Cardiac muscle cell (in vitro differentiated cells and primary cell): ENCODE data around the gene TMEM187. TPM values are rescaled to one million over a fixed set of nuclear protein-coding genes. Genes with fewer than 3 reads are reported as not detected.

Experiments used
- DNase-seq, 2 donors: peaks; one replicate each; pipeline versions ENCODE4 v3.0.0 to v3.0.0-alpha.2; 2010 to 2017; ENCODE audit warnings: low read depth in 1 of 2, low spot score in 1 of 2
- H3K27ac ChIP-seq: fragments of 200-600 bp; sonication (generic); 2 replicates; pipeline ENCODE4 v1.5.1; 2016
- H3K27me3 ChIP-seq: fragments of 200-600 bp; sonication (generic); 2 replicates; pipeline ENCODE4 v1.6.0; 2016; ENCODE audit warnings: control low read depth
- H3K36me3 ChIP-seq: fragments of 200-600 bp; sonication (generic); 2 replicates; pipeline ENCODE4 v1.5.1; 2016; ENCODE audit warnings: control low read depth
- H3K4me1 ChIP-seq: fragments of 200-600 bp; sonication (generic); 2 replicates; pipeline ENCODE4 v1.8.1; 2017; ENCODE audit warnings: low read depth, mild to moderate bottlenecking, mixed run types
- H3K4me3 ChIP-seq: fragments of 200-600 bp; sonication (generic); 2 replicates; pipeline ENCODE4 v1.5.1; 2016; ENCODE audit warnings: mild to moderate bottlenecking
- H3K9me3 ChIP-seq: fragments of 200-600 bp; sonication (generic); 2 replicates; pipeline ENCODE4 v1.5.1; 2017; ENCODE audit warnings: low read depth, mild to moderate bottlenecking, control low read depth
- polyA plus RNA-seq: library from polyadenylated mRNA; unstranded; fragments of >200 nt; fragmentation: Nextera tagmentation; extraction: Ambion mirVana; gene quantifications from 2 replicates; pipeline ENCODE4 v1.2.1, GENCODE V29; 2016
- total RNA-seq: library from RNA; depleted of rRNA; stranded (reverse); fragments of >200 nt; gene quantifications from 2 replicates; pipeline ENCODE4 v1.2.3, GENCODE V29; 2016
- TF ChIP-seq, protein P1 (sequence below): IDR thresholded peaks from 2 replicates; pipeline ENCODE4 v1.5.1; 2012; ENCODE audit warnings: low read depth, mild to moderate bottlenecking, low read length

The TMEM187 gene
- total and polyA plus RNA-seq, 2 experiments from 2014 or later, result 12.9 TPM

DNA sequence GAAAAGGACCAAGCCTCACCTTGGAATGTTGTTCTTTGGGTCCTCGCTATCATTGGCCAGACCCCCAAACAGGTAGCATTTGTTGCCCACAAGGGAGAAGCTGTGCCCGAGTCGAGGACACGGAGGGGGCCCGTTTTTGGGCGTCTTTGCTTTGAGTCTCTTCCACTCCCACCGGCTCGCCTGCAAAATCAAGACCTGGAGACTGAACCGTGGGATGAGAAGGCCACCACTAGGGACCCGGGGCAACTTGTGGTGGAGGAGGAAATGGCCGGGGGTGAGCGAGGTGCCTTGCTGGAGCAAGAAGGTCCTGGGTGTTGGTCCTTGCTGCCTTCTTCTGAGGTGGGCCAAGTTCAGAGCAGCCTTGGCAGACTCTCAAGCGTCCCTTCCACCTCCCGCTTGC is 8.4 kb upstream of the TMEM187 start:
- no peak for DNase-seq
- Histone ChIP-seq H3K27ac (no peak overlapping the region), H3K9me3 (no peaks in the 10 kb centered on the region), H3K4me1 (no peaks in the 10 kb centered on the region), H3K4me3 (no peak overlapping the region), H3K36me3 (no peaks in the 10 kb centered on the region), H3K27me3 (no peaks in the 10 kb centered on the region)
- TF ChIP-seq, protein P1, sequence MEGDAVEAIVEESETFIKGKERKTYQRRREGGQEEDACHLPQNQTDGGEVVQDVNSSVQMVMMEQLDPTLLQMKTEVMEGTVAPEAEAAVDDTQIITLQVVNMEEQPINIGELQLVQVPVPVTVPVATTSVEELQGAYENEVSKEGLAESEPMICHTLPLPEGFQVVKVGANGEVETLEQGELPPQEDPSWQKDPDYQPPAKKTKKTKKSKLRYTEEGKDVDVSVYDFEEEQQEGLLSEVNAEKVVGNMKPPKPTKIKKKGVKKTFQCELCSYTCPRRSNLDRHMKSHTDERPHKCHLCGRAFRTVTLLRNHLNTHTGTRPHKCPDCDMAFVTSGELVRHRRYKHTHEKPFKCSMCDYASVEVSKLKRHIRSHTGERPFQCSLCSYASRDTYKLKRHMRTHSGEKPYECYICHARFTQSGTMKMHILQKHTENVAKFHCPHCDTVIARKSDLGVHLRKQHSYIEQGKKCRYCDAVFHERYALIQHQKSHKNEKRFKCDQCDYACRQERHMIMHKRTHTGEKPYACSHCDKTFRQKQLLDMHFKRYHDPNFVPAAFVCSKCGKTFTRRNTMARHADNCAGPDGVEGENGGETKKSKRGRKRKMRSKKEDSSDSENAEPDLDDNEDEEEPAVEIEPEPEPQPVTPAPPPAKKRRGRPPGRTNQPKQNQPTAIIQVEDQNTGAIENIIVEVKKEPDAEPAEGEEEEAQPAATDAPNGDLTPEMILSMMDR, result no peak

DNA sequence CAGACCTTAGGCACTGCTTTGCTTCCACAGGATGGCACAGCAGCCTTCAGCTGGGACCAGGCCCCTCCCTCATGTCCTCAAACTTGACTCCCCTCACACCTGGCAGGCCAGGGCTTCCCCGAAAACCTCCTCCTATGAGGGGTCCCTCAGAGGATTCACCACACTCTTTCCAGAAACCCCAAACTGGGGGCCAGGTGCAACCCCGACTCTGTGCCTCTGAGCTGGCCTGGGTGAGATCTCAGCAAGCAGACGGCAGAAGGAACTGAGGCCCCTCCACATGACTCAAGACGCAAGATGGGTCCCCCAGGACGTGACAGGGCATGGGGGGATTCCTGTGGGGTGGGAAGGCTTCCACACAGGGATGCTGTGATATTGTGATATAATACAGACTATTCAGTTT is 7.1 kb upstream of the TMEM187 start:
- Histone ChIP-seq H3K9me3 (no peaks in the 10 kb centered on the region), H3K36me3 (no peaks in the 10 kb centered on the region), H3K4me3 (no peak overlapping the region), H3K4me1 (no peaks in the 10 kb centered on the region), H3K27ac (no peak overlapping the region), H3K27me3 (no peaks in the 10 kb centered on the region)
- DNase-seq, result no peak
- TF ChIP-seq, protein P1, result no peak

DNA sequence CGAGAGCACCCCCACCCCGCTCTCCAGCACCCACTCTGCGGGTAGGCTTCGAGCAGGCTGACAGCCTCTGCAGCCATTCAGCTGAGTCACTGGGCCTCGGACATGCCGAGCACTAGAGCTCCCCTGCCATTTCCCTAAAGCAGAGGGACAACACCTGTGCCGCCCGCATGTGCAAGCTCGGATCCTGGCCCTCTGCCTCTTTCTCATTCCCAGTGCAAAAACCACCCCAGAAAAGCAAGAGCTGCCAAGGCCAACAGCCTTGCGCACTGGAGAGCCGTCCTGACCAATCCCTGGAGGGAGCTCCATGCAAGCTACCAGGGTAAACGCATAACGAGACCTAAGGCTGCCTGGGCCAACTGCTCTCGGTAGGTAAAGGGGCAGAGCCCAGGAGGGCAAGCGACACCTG is 6.3 kb upstream of the TMEM187 start:
- H3K27ac ChIP-seq, result no peak overlapping the region
- no peaks in the 10 kb centered on the region for H3K27me3 ChIP-seq
- no peaks in the 10 kb centered on the region for H3K4me1 ChIP-seq
- H3K4me3 ChIP-seq, result no peak overlapping the region
- TF ChIP-seq, protein P1, result no peak
- no peaks in the 10 kb centered on the region for H3K9me3 ChIP-seq
- H3K36me3 ChIP-seq, result peaks cover under 1% of the 10 kb centered on the region
- no peak for DNase-seq

DNA sequence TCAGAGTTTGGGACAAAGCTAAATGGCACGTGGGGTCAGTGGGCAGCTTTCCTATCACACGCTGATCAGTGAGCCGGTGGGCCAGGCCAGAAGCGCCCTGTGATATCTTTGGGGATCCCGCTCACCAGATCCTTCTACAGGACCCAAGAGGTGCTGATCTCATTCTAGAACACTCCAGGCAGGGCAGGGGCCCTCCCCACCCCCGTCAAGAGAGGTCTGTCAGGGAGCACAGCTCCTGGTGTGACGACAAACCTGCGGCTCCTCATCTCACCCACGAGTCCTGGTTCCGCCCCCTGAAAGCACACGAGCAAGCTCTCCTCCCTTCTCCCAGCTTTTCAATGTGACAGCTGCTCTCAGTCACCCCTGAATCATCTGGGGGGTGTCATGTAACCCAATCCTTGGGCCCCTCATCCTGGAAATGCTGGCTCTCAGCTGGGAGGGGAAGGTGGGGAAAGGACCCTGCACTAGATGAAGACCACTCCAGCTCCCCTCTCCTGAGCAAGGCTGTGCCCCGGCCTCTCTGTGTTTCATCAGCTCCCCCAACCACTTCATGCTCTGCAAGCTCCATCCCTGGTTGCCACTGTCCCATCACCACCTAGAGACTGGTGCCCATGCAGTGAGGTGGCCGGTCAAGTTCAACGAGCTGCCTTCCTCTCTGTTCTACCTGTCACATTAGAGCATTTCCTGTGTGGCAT is 5.6 kb upstream of the TMEM187 start:
- Histone ChIP-seq H3K9me3 (no peaks in the 10 kb centered on the region), H3K4me1 (no peaks in the 10 kb centered on the region), H3K27me3 (no peaks in the 10 kb centered on the region), H3K27ac (no peak overlapping the region), H3K4me3 (no peak overlapping the region), H3K36me3 (peaks cover 2% of the 10 kb centered on the region)
- TF ChIP-seq, protein P1, result no peak
- DNase-seq, result no peak

DNA sequence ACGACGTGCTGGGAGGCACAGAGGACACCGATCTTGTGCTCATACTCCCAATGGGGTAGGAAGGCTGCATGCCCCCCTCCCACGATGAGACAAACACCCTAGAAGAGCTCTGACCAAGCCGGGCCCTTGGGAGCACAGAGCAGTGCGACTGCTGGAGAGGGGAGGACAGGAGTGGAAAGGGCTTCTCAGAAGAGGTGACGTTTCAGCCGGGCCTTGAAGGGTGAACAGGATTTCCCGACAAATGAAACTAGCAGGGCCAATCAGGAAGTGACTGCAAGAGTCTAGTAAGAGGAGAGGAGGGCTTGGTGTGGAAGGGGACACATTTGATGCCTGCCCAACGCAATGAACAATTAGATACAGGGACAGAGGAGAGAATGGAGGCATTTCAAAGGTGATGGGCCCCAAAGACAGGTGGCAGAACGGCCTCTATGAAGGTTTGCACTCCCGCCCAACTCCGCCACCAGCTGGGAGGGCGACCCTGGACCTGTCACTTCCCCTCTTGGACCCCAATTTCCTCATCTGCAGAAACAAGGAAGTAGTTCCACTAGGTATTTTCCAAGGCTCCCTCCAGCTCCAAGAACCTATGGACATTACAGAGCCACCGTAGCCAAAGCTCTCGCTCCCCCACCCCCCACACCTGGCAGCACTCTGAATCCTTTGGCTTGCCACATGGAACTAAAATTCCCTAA is 4.9 kb upstream of the TMEM187 start:
- DNase-seq, result no peak
- H3K27ac ChIP-seq, result no peak overlapping the region
- H3K4me1 ChIP-seq, result no peaks in the 10 kb centered on the region
- no peaks in the 10 kb centered on the region for H3K27me3 ChIP-seq
- H3K4me3 ChIP-seq, result no peak overlapping the region
- H3K9me3 ChIP-seq, result no peaks in the 10 kb centered on the region
- TF ChIP-seq, protein P1, result no peak
- H3K36me3 ChIP-seq, result peaks cover 2% of the 10 kb centered on the region
